Ovary (tissue), 9 donors: ENCODE results near the gene ALDH1A3. TPM values are rescaled to one million over a fixed set of nuclear protein-coding genes. Genes with fewer than 3 reads are reported as not detected.

Experiments used
- DNase-seq, 5 donors: peaks; one replicate each; pipeline ENCODE4 v3.0.0-alpha.2; 2019 to 2020
- H3K27ac ChIP-seq, 2 donors: fragments of 200-600 bp; one replicate each; pipeline versions ENCODE4 v1.5.1 to v1.8.0; 2019 to 2022
- H3K27me3 ChIP-seq: fragments of 200-600 bp; one replicate; pipeline ENCODE4 v1.8.0; 2022
- H3K36me3 ChIP-seq: fragments of 200-600 bp; sonication (generic); one replicate; pipeline ENCODE4 v1.5.1; 2019
- H3K4me1 ChIP-seq: one replicate; pipeline ENCODE4 v1.8.1; 2013; ENCODE audit warnings: mild to moderate bottlenecking, moderate library complexity; ENCODE audit not compliant: insufficient read depth
- H3K4me3 ChIP-seq: fragments of 200-600 bp; sonication (generic); one replicate; pipeline ENCODE4 v1.5.1; 2017
- H3K9me3 ChIP-seq, 2 donors: fragments of 200-600 bp in 1 of 2; sonication (generic) in 1 of 2; one replicate each; pipeline versions ENCODE4 v1.5.1 to v1.8.1; 2013 to 2019; ENCODE audit warnings: mild to moderate bottlenecking in 1 of 2, moderate library complexity in 1 of 2
- EP300 ChIP-seq: sonication (generic); formaldehyde crosslinking; IDR thresholded peaks from one replicate; pipeline ENCODE4 v1.6.1; 2017; ENCODE audit warnings: antibody characterized with exemption
- POLR2A ChIP-seq: fragments of 450-650 bp; IDR thresholded peaks from one replicate; pipeline ENCODE4 v1.6.1; 2017; ENCODE audit warnings: antibody characterized with exemption, mild to moderate bottlenecking, moderate library complexity
- WGBS, 3 donors: extraction: QIAGEN DNeasy Blood & Tissue Kit in 1 of 3; methylation state at CpG; one replicate each; pipeline versions ENCODE4 v1.1.5 to v1.1.7; 2013 to 2017; 5-methylcytosine and 5-hydroxymethylcytosine counted together
- intact Hi-C, 4 donors: fragments of 100-400 bp; cut with DNase I; formaldehyde crosslinking; loops; one replicate each; pipeline versions ENCODE4 v1.11.0 to v1.15.1; 2022 to 2023
- polyA plus RNA-seq, 2 donors: library from polyadenylated mRNA; stranded (reverse); fragments of 200-250 nt in 1 of 2; fragments of 350-450 nt in 1 of 2; fragmentation: Illumina TruSeq in 1 of 2; extraction: RNeasy Lipid Tissue Mini Kit (QIAGEN cat#74804) in 1 of 2; gene quantifications; one replicate each; pipeline ENCODE4 v1.2.3, GENCODE V29; 2013 to 2014
- total RNA-seq, 7 donors: library from RNA; depleted of rRNA in 2 of 7; stranded (reverse); fragments of >200 nt in 2 of 7; fragmentation: NEBNext Ultra II Directional in 3 of 7; extraction: Animal tissue kit (Norgen Biotek cat#: 25700) in 3 of 7; gene quantifications; one replicate each; pipeline versions ENCODE4 v1.1.0 to v1.2.4, GENCODE V29; 2016 to 2023
- TF ChIP-seq, protein P1 (sequence below), 3 donors: fragments of 450-650 bp in 2 of 3; fragments of 200-600 bp in 1 of 3; IDR thresholded peaks; one replicate each; pipeline versions ENCODE4 v1.5.1 to v1.8.0; 2016 to 2022; ENCODE audit warnings: antibody characterized with exemption in 3 of 3, mild to moderate bottlenecking in 1 of 3
- donor health status: DM: no; HTN: no; CAD: no; lungs with moderate emphysema.
- donor health status: DM: no; HTN: no; CAD: no.
- donor health status: Bipolar disorder and iron deficiency.
- donor health status: DM: yes; HTN: yes; CAD: no.
- donor health status: DM: no; HTN: no; CAD: no.
- donor health status: DM: yes; HTN: yes; CAD: no.

The ALDH1A3 gene
- total and polyA plus RNA-seq, 9 donors, result 2.2 to 73.2 (median 9.9) TPM

- H3K27me3 ChIP-seq, result no peaks in the 10 kb centered on the region
- no peaks in the 10 kb centered on the region for H3K9me3 ChIP-seq
- TF ChIP-seq, protein P1, sequence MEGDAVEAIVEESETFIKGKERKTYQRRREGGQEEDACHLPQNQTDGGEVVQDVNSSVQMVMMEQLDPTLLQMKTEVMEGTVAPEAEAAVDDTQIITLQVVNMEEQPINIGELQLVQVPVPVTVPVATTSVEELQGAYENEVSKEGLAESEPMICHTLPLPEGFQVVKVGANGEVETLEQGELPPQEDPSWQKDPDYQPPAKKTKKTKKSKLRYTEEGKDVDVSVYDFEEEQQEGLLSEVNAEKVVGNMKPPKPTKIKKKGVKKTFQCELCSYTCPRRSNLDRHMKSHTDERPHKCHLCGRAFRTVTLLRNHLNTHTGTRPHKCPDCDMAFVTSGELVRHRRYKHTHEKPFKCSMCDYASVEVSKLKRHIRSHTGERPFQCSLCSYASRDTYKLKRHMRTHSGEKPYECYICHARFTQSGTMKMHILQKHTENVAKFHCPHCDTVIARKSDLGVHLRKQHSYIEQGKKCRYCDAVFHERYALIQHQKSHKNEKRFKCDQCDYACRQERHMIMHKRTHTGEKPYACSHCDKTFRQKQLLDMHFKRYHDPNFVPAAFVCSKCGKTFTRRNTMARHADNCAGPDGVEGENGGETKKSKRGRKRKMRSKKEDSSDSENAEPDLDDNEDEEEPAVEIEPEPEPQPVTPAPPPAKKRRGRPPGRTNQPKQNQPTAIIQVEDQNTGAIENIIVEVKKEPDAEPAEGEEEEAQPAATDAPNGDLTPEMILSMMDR (IDR thresholded peaks at IDR 0.05), result no peak
- no peak for TF ChIP-seq POLR2A
- TF ChIP-seq EP300, result no peak
- no peak overlapping the region for H3K4me3 ChIP-seq
- H3K4me1 ChIP-seq, result no peaks in the 10 kb centered on the region
- intact Hi-C loops, result no loop called here
- 79 to 83% (median 80%) methylated on average over 14 of the region's 14 CpGs for WGBS, 3 donors
- H3K27ac ChIP-seq, result no peak overlapping the region
- no peaks in the 10 kb centered on the region for H3K36me3 ChIP-seq
- no peak for DNase-seq
These were observed 18.7 kb upstream of the ALDH1A3 start for GRCh38 chr15:100860829-100861510.

DNA sequence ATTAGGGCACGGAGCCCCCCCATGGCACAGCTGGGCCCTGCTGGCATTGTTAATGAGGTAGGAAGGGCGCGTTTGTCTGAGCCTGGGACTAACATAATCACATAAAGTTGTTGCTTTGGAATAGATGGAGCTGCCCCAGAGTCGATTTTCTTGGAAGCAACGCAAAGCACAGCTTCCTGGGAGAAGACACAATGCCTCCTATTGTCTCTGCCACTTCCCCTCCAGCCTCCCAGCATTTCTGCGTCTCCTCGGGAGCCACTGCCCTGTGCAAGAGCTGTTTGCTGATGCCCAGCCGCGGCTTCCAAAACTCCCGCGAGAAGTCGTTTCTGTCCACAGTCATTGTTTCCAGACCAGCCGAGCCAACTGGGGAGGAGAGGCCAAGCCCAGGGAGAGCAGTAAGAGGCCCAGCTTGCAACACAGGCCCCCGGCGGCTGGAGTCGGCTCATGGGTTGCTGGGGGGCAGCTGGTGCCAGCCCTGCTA lies 18.1 kb upstream of the ALDH1A3 start:
- no peak overlapping the region for H3K4me3 ChIP-seq
- H3K27ac ChIP-seq, result no peak overlapping the region
- no peaks in the 10 kb centered on the region for H3K9me3 ChIP-seq
- no peak for DNase-seq
- intact Hi-C loops, result no loop called here
- no peaks in the 10 kb centered on the region for H3K27me3 ChIP-seq
- 83 to 94% (median 89%) methylated on average over 16 of the region's 16 CpGs for WGBS, 3 donors
- no peaks in the 10 kb centered on the region for H3K4me1 ChIP-seq
- TF ChIP-seq EP300 (no peak), POLR2A (no peak)
- TF ChIP-seq, protein P1 (IDR thresholded peaks at IDR 0.05), result no peak
- H3K36me3 ChIP-seq, result no peaks in the 10 kb centered on the region

DNA sequence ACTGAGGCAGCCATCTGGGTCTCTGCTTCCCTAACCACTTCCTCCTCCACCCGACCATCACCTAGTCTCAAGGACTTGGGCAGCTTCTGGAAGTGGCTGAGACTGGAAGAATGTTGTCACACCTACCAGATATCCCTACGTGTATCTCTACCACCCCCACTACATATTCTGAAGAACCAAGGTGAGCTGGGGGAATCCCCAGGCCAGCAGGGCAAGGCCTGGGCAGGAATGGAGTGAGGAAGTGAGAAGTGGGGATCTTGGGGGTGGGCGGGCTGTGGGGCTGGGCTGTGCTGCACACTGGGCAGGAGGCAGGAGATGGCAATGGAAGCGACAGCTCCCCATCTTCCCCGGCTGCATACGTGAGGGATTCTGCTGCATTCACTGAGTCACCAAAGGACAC lies 17.5 kb upstream of the ALDH1A3 start:
- no peaks in the 10 kb centered on the region for H3K27me3 ChIP-seq
- H3K27ac ChIP-seq, result no peak overlapping the region
- no peak overlapping the region for H3K4me3 ChIP-seq
- intact Hi-C loops, result no loop called here
- no peak for TF ChIP-seq EP300
- TF ChIP-seq, protein P1 (IDR thresholded peaks at IDR 0.05), result no peak
- no peak for TF ChIP-seq POLR2A
- H3K4me1 ChIP-seq, result no peaks in the 10 kb centered on the region
- DNase-seq, result no peak
- no peaks in the 10 kb centered on the region for H3K9me3 ChIP-seq
- 95% methylated on average over 6 of the region's 6 CpGs for WGBS, 3 donors
- no peaks in the 10 kb centered on the region for H3K36me3 ChIP-seq

GRCh38 chr15:100863075-100863795 lies 16.4 kb upstream of the ALDH1A3 start:
- Histone ChIP-seq H3K27ac (no peak overlapping the region), H3K36me3 (no peaks in the 10 kb centered on the region), H3K27me3 (no peaks in the 10 kb centered on the region), H3K4me1 (peaks cover 2% of the 10 kb centered on the region), H3K4me3 (no peak overlapping the region), H3K9me3 (no peaks in the 10 kb centered on the region)
- 60 to 69% (median 63%) methylated on average over 7 of the region's 7 CpGs for WGBS, 3 donors
- intact Hi-C loops, result no loop called here
- no peak for DNase-seq
- TF ChIP-seq, protein P1 (IDR thresholded peaks at IDR 0.05), result no peak
